ENCODE results near the gene TMC1.

DNA sequence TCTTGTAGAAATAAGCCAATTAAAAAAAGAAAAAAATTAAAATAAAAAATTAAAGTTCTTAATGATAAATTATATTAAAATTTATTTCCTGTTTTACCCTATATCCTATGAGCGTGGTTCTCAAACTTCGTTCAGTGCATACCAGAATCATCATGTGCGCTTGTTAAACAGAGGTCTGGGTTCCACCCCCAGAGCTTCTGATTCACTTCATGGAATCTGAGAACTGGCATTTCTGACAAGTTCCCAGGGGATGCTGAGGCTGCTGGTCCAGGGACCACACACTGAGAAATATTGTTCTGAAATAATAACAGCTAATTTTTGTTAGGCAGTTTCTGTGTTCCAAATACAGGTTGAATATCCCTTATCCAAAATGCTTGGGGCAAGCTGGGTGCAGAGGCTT is 79.3 kb downstream of the TMC1 start:
- TF ChIP-seq, protein P1, sequence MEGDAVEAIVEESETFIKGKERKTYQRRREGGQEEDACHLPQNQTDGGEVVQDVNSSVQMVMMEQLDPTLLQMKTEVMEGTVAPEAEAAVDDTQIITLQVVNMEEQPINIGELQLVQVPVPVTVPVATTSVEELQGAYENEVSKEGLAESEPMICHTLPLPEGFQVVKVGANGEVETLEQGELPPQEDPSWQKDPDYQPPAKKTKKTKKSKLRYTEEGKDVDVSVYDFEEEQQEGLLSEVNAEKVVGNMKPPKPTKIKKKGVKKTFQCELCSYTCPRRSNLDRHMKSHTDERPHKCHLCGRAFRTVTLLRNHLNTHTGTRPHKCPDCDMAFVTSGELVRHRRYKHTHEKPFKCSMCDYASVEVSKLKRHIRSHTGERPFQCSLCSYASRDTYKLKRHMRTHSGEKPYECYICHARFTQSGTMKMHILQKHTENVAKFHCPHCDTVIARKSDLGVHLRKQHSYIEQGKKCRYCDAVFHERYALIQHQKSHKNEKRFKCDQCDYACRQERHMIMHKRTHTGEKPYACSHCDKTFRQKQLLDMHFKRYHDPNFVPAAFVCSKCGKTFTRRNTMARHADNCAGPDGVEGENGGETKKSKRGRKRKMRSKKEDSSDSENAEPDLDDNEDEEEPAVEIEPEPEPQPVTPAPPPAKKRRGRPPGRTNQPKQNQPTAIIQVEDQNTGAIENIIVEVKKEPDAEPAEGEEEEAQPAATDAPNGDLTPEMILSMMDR (IDR thresholded peaks at IDR 0.05; ENCODE audit: low read depth, low read length, poor library complexity, severe bottlenecking) = no peak
- TF ChIP-seq EZH2phosphoT487 (IDR thresholded peaks at IDR 0.05; ENCODE audit: borderline replicate concordance, low read length) = no peak
